H9 (cell line): ENCODE data around the gene THAP4. TPM values are rescaled to one million over a fixed set of nuclear protein-coding genes. Genes with fewer than 3 reads are reported as not detected.

Source experiments
- DNase-seq: peaks from one replicate; pipeline ENCODE4 v3.0.0-alpha.2; 2017
- H2AFZ ChIP-seq: one replicate; pipeline ENCODE4 v1.6.1; 2013; ENCODE audit warnings: mild to moderate bottlenecking, low read length, control low read depth, moderate library complexity
- H2AK5ac ChIP-seq: 2 replicates; pipeline ENCODE4 v1.6.1; 2013; ENCODE audit warnings: low read length, control low read depth, mixed read lengths; ENCODE audit not compliant: insufficient read length
- H2BK120ac ChIP-seq: one replicate; pipeline ENCODE4 v1.6.1; 2013; ENCODE audit warnings: low read depth, mild to moderate bottlenecking, low read length, control low read depth, inconsistent platforms; ENCODE audit not compliant: poor library complexity, severe bottlenecking
- H2BK12ac ChIP-seq: 2 replicates; pipeline ENCODE4 v1.6.1; 2013; ENCODE audit warnings: low read length, control low read depth, mixed read lengths, low read depth; ENCODE audit not compliant: insufficient read length
- H2BK15ac ChIP-seq: 2 replicates; pipeline ENCODE4 v1.6.1; 2013; ENCODE audit warnings: low read depth, low read length, control low read depth
- H2BK20ac ChIP-seq: one replicate; pipeline ENCODE4 v1.6.1; 2013; ENCODE audit warnings: low read depth, mild to moderate bottlenecking, low read length, control low read depth, inconsistent platforms; ENCODE audit not compliant: poor library complexity, severe bottlenecking
- H2BK5ac ChIP-seq: 2 replicates; pipeline ENCODE4 v1.6.1; 2013; ENCODE audit warnings: low read length, control low read depth, mixed read lengths; ENCODE audit not compliant: insufficient read length
- H3K14ac ChIP-seq: 2 replicates; pipeline ENCODE4 v1.6.1; 2013; ENCODE audit warnings: low read length, control low read depth; ENCODE audit not compliant: insufficient read depth
- H3K18ac ChIP-seq: 2 replicates; pipeline ENCODE4 v1.6.1; 2013; ENCODE audit warnings: low read depth, mild to moderate bottlenecking, mixed read lengths, low read length, control low read depth; ENCODE audit not compliant: insufficient read length
- H3K23ac ChIP-seq: 2 replicates; pipeline ENCODE4 v1.6.1; 2013; ENCODE audit warnings: low read length, control low read depth, mixed read lengths, low read depth; ENCODE audit not compliant: insufficient read length
- H3K23me2 ChIP-seq: 2 replicates; pipeline ENCODE4 v1.6.1; 2013; ENCODE audit warnings: low read depth, mild to moderate bottlenecking, mixed read lengths, low read length, control low read depth; ENCODE audit not compliant: insufficient read length, poor library complexity, severe bottlenecking
- H3K27ac ChIP-seq: 2 replicates; pipeline ENCODE4 v1.5.1; 2013; ENCODE audit warnings: low read length, control low read depth, mixed read lengths, low read depth; ENCODE audit not compliant: insufficient read length
- H3K27me3 ChIP-seq: 2 replicates; pipeline ENCODE4 v1.6.1; 2013; ENCODE audit warnings: low read length, control low read depth, inconsistent platforms; ENCODE audit not compliant: insufficient read depth
- H3K4ac ChIP-seq: 2 replicates; pipeline ENCODE4 v1.6.1; 2013; ENCODE audit warnings: low read depth, mild to moderate bottlenecking, control low read depth, inconsistent platforms, low read length, moderate library complexity
- H3K4me1 ChIP-seq: 2 replicates; pipeline ENCODE4 v1.6.1; 2013; ENCODE audit warnings: low read length, control low read depth, inconsistent platforms; ENCODE audit not compliant: insufficient read depth
- H3K4me2 ChIP-seq: 2 replicates; pipeline ENCODE4 v1.6.1; 2013; ENCODE audit warnings: low read length, control low read depth, mixed read lengths; ENCODE audit not compliant: insufficient read length, insufficient read depth
- H3K56ac ChIP-seq: 2 replicates; pipeline ENCODE4 v1.6.1; 2013; ENCODE audit warnings: low read depth, mild to moderate bottlenecking, mixed read lengths, low read length, control low read depth; ENCODE audit not compliant: insufficient read length
- H3K79me1 ChIP-seq: 2 replicates; pipeline ENCODE4 v1.6.1; 2013; ENCODE audit warnings: low read depth, mild to moderate bottlenecking, moderate library complexity, low read length, control low read depth, inconsistent platforms; ENCODE audit not compliant: insufficient read depth, poor library complexity, severe bottlenecking
- H3K79me2 ChIP-seq: 2 replicates; pipeline ENCODE4 v1.6.1; 2013; ENCODE audit warnings: low read length, control low read depth, inconsistent platforms; ENCODE audit not compliant: insufficient read depth
- H3K9ac ChIP-seq: 2 replicates; pipeline ENCODE4 v1.6.1; 2013; ENCODE audit warnings: low read length, control low read depth, mixed read lengths; ENCODE audit not compliant: insufficient read length; ENCODE audit errors: extremely low read depth
- H3K9me3 ChIP-seq: one replicate; pipeline ENCODE4 v1.6.1; 2013; ENCODE audit warnings: low read depth, low read length, inconsistent platforms; ENCODE audit not compliant: control insufficient read depth
- H3T11ph ChIP-seq: one replicate; pipeline ENCODE4 v1.6.1; 2013; ENCODE audit warnings: mild to moderate bottlenecking, low read length, control low read depth, inconsistent platforms
- H4K20me1 ChIP-seq: one replicate; pipeline ENCODE4 v1.6.1; 2013; ENCODE audit not compliant: control insufficient read depth, insufficient read length, insufficient read depth
- H4K5ac ChIP-seq: 2 replicates; pipeline ENCODE4 v1.6.1; 2013; ENCODE audit warnings: low read depth, mild to moderate bottlenecking, mixed read lengths, low read length, control low read depth; ENCODE audit not compliant: insufficient read length
- H4K8ac ChIP-seq: replicated peaks from 2 replicates; pipeline ENCODE4 v1.6.1; 2013; ENCODE audit warnings: low read length, control low read depth, mixed read lengths, low read depth; ENCODE audit not compliant: insufficient read length
- H4K91ac ChIP-seq: 2 replicates; pipeline ENCODE4 v1.6.1; 2013; ENCODE audit warnings: low read depth, mild to moderate bottlenecking, moderate library complexity, mixed read lengths, low read length, control low read depth; ENCODE audit not compliant: insufficient read length
- H3K27ac Mint-ChIP-seq, 3 experiments: 2 replicates in 2 of 3; 3 replicates in 1 of 3; pipeline ENCODE4 v1.8.0; 2020 to 2021; ENCODE audit warnings: mixed read lengths in 3 of 3, mild to moderate bottlenecking in 1 of 3, moderate library complexity in 1 of 3
- H3K27me3 Mint-ChIP-seq: 2 replicates; pipeline ENCODE4 v1.8.0; 2021; ENCODE audit warnings: low read depth, mild to moderate bottlenecking, moderate library complexity, mixed read lengths
- H3K36me3 Mint-ChIP-seq, 3 experiments: 2 replicates in 2 of 3; 3 replicates in 1 of 3; pipeline ENCODE4 v1.8.0; 2020 to 2021; ENCODE audit warnings: low read depth in 3 of 3, mixed read lengths in 3 of 3; ENCODE audit not compliant: insufficient read depth in 1 of 3
- H3K4me1 Mint-ChIP-seq, 2 experiments: 2 replicates each; pipeline ENCODE4 v1.8.0; 2020; ENCODE audit warnings: mixed read lengths in 2 of 2
- H3K4me3 Mint-ChIP-seq, 2 experiments: 2 replicates in 1 of 2; 3 replicates in 1 of 2; pipeline ENCODE4 v1.8.0; 2020 to 2021; ENCODE audit warnings: mild to moderate bottlenecking in 2 of 2, mixed read lengths in 2 of 2, moderate library complexity in 1 of 2
- H3K9me3 Mint-ChIP-seq, 2 experiments: 2 replicates in 1 of 2; 3 replicates in 1 of 2; pipeline ENCODE4 v1.8.0; 2020; ENCODE audit warnings: mild to moderate bottlenecking in 2 of 2, mixed read lengths in 2 of 2, moderate library complexity in 1 of 2
- WGBS: extraction: QIAGEN DNeasy Blood & Tissue Kit; methylation state at CpG from one replicate; pipeline ENCODE4 v1.1.7; 2013; ENCODE audit warnings: missing lambda C conversion rate, low lambda C conversion rate, mixed read lengths; ENCODE audit not compliant: insufficient read length; ENCODE audit errors: extremely low coverage; 5-methylcytosine and 5-hydroxymethylcytosine counted together
- total RNA-seq: library from RNA; stranded (reverse); gene quantifications from 2 replicates; pipeline ENCODE4 v1.2.1, GENCODE V29; 2021
- TF ChIP-seq, protein P1 (sequence below): fragments of 200-600 bp; sonication (generic); conservative IDR thresholded peaks from 3 replicates; pipeline ENCODE4 v1.8.0; 2021; ENCODE audit warnings: antibody characterized with exemption, mild to moderate bottlenecking

THAP4 gene
- total RNA-seq, 1 experiment from 2014 or later = 70.6 TPM

DNA sequence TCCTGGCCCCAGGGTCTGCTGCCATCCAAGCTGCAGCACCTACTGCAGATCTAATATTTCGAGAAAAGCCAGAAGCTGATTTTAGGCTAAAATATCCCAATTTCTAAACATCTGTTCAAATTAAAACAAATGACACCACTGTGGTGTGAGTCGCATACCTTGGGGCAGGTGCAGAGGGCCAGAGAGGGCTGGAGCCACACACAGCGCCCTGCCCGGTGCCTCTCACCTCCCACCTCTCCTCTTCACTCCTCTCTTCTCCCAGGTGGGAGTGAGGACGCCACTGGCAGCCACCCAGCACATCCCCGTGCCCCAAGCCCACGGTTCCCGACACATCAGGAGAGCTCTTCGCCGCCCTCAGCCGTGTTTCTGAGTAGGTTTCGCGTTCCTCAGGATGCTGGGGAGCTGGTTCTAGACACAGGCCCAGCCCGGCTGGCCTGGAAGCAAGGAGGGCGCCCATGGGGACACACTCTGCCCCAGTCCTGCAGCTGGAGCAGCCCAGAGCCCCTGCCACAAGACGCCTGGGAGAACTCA is 21.4 kb downstream of the THAP4 start:
- no peak overlapping the region for H3K14ac ChIP-seq
- H3K4ac ChIP-seq = no peak overlapping the region
- no peaks in the 10 kb centered on the region; the same call in 1 of the 2 replicates for H3K79me2 ChIP-seq
- no CpG with 5 or more reads among the region's 16 CpGs for WGBS
- H2AFZ ChIP-seq = no peak overlapping the region
- H4K8ac ChIP-seq = no peak overlapping the region
- no peaks in the 10 kb centered on the region for H4K20me1 ChIP-seq
- no peak overlapping the region for H2BK12ac ChIP-seq
- Mint-ChIP-seq H3K9me3 (no peaks in the 10 kb centered on the region), H3K4me3 (no peak overlapping the region; a peak in 1 of 5 replicates), H3K27ac (peak overlapping the region; percentile 34 to 90 (median 52); a peak in 5 of 7 replicates), H3K36me3 (peaks cover 0 to 16% (median 3%) of the 10 kb centered on the region in 3 experiments; a peak in 5 of 7 replicates), H3K4me1 (peaks cover 15 to 19% of the 10 kb centered on the region in 2 experiments), H3K27me3 (no peaks in the 10 kb centered on the region)
- H3K79me1 ChIP-seq = no peaks in the 10 kb centered on the region
- no peak overlapping the region for H2BK120ac ChIP-seq
- H3K9me3 ChIP-seq = no peaks in the 10 kb centered on the region
- no peak overlapping the region for H3K9ac ChIP-seq
- H4K5ac ChIP-seq = no peak overlapping the region
- no peak overlapping the region for H2AK5ac ChIP-seq
- H3K4me1 ChIP-seq = peaks cover 4% of the 10 kb centered on the region; the same call in 1 of the 2 replicates
- no peak overlapping the region for H3K23ac ChIP-seq
- no peak overlapping the region for H2BK15ac ChIP-seq
- no peak overlapping the region for H4K91ac ChIP-seq
- DNase-seq = no peak
- H3T11ph ChIP-seq = no peak overlapping the region
- H3K56ac ChIP-seq = no peak overlapping the region
- no peak overlapping the region for H2BK5ac ChIP-seq
- no peak overlapping the region for H2BK20ac ChIP-seq
- no peak overlapping the region for H3K18ac ChIP-seq
- no peaks in the 10 kb centered on the region for H3K27me3 ChIP-seq
- no peak overlapping the region for H3K27ac ChIP-seq
- no peak overlapping the region for H3K4me2 ChIP-seq
- H3K23me2 ChIP-seq = peaks cover 4% of the 10 kb centered on the region
- TF ChIP-seq, protein P1, sequence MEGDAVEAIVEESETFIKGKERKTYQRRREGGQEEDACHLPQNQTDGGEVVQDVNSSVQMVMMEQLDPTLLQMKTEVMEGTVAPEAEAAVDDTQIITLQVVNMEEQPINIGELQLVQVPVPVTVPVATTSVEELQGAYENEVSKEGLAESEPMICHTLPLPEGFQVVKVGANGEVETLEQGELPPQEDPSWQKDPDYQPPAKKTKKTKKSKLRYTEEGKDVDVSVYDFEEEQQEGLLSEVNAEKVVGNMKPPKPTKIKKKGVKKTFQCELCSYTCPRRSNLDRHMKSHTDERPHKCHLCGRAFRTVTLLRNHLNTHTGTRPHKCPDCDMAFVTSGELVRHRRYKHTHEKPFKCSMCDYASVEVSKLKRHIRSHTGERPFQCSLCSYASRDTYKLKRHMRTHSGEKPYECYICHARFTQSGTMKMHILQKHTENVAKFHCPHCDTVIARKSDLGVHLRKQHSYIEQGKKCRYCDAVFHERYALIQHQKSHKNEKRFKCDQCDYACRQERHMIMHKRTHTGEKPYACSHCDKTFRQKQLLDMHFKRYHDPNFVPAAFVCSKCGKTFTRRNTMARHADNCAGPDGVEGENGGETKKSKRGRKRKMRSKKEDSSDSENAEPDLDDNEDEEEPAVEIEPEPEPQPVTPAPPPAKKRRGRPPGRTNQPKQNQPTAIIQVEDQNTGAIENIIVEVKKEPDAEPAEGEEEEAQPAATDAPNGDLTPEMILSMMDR = no peak
